Endothelial cell (in vitro differentiated cells): ENCODE measurements around the gene NIT1. TPM values are rescaled to one million over a fixed set of nuclear protein-coding genes. Genes with fewer than 3 reads are reported as not detected.

Source experiments
- DNase-seq: peaks from one replicate; pipeline ENCODE4 v3.0.0; 2021; ENCODE audit warnings: low spot score
- H3K27ac Mint-ChIP-seq: one replicate; pipeline ENCODE4 v1.8.0; 2021; ENCODE audit warnings: mixed read lengths, inconsistent platforms; ENCODE audit not compliant: unreplicated experiment
- H3K27me3 Mint-ChIP-seq: one replicate; pipeline ENCODE4 v1.8.0; 2021; ENCODE audit warnings: mild to moderate bottlenecking, moderate library complexity, mixed read lengths, inconsistent platforms; ENCODE audit not compliant: unreplicated experiment
- H3K36me3 Mint-ChIP-seq: one replicate; pipeline ENCODE4 v1.8.0; 2021; ENCODE audit warnings: mild to moderate bottlenecking, low read depth, mixed read lengths, inconsistent platforms; ENCODE audit not compliant: unreplicated experiment
- H3K4me1 Mint-ChIP-seq: one replicate; pipeline ENCODE4 v1.8.0; 2021; ENCODE audit warnings: mild to moderate bottlenecking, mixed read lengths, inconsistent platforms; ENCODE audit not compliant: unreplicated experiment
- H3K4me3 Mint-ChIP-seq: one replicate; pipeline ENCODE4 v1.8.0; 2021; ENCODE audit warnings: mild to moderate bottlenecking, mixed read lengths, inconsistent platforms; ENCODE audit not compliant: unreplicated experiment
- H3K9me3 Mint-ChIP-seq: one replicate; pipeline ENCODE4 v1.8.0; 2021; ENCODE audit warnings: mixed read lengths, inconsistent platforms; ENCODE audit not compliant: unreplicated experiment
- total RNA-seq: library from RNA; stranded (reverse); fragmentation: NEBNext Ultra II Directional; extraction: Animal tissue kit (Norgen Biotek cat#: 25700); gene quantifications from one replicate; pipeline ENCODE4 v1.2.1, GENCODE V29; 2021; ENCODE audit not compliant: unreplicated experiment
- TF ChIP-seq, protein P1 (sequence below): fragments of 200-600 bp; sonication (generic); IDR thresholded peaks from one replicate; pipeline ENCODE4 v1.5.0; 2021; ENCODE audit warnings: antibody characterized with exemption; ENCODE audit not compliant: unreplicated experiment

NIT1 gene
- total RNA-seq, 1 donor from 2014 or later, result 20.5 TPM

DNA sequence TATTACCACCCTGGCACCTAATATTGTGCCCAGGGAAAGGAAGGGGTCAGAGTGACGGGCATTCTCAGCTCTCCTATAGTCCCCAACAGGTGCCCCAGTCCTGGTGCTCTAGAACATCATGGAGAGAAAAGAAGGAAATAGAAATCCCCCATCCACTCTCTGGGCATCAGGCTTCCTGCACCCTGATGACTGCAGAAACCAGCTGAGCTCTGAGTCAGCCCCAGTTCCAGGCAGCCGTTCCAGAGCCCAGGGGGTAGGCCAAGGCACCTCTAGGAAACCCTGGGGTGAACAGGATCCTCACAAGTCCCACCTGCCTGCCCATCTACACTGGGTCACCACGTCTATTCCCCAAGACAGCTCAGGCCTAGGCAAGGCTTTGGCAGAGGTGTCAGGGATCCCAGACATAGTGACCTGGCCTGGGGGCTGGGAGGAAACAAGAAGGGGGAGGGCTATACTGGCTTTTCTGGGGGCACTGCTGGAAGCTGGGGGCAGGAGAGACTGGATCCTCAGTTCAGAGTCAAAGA, 29.3 kb upstream of the NIT1 start:
- Mint-ChIP-seq H3K4me1 (peaks cover 7% of the 10 kb centered on the region), H3K36me3 (no peaks in the 10 kb centered on the region), H3K9me3 (no peaks in the 10 kb centered on the region), H3K4me3 (no peak overlapping the region), H3K27ac (no peak overlapping the region), H3K27me3 (peaks cover 11% of the 10 kb centered on the region)
- TF ChIP-seq, protein P1, sequence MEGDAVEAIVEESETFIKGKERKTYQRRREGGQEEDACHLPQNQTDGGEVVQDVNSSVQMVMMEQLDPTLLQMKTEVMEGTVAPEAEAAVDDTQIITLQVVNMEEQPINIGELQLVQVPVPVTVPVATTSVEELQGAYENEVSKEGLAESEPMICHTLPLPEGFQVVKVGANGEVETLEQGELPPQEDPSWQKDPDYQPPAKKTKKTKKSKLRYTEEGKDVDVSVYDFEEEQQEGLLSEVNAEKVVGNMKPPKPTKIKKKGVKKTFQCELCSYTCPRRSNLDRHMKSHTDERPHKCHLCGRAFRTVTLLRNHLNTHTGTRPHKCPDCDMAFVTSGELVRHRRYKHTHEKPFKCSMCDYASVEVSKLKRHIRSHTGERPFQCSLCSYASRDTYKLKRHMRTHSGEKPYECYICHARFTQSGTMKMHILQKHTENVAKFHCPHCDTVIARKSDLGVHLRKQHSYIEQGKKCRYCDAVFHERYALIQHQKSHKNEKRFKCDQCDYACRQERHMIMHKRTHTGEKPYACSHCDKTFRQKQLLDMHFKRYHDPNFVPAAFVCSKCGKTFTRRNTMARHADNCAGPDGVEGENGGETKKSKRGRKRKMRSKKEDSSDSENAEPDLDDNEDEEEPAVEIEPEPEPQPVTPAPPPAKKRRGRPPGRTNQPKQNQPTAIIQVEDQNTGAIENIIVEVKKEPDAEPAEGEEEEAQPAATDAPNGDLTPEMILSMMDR, result no peak
- DNase-seq, result no peak

DNA sequence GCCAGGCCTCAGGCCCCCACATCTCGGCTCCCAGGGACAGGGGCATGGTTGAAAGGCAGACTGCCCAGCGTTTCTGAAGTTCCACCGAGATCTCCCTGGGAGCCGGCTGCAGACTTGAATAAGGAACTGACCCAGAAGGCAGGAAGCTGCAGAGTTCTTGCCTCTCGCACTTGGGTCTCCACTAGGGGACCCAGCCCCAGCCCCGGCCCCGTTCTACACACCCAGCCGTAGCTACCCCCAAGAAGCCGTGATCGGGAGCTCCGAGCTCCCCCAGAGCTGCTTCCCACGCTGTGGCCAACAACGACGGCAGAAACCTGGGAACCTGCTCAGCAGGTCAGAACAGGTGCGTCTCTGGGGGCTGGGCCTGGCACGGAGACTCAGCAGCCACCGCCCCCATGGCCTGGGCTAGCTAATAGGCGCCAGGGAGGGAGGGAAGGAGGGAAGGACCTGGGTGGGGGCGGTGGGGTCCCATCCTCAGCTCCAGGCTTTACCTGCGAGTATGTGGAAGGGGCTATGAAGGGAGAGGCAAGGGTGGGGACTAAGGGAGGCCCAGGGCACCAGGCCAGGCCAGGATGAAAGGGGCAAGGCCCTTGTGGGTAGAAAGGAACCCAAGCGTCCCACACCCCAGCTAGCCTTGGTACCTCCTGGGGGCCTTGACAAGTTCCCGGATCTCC, 28.5 kb upstream of the NIT1 start, which contains the start of gene NECTIN4:
TSS of gene NECTIN4 (minus strand) at position 308 of the 674 bp plus-strand sequence. CDS start at position 46, 262 bp downstream.
- no peak within 1 kb of the TSS for H3K27ac Mint-ChIP-seq
- no peak within 1 kb of the TSS for H3K4me3 Mint-ChIP-seq
- TF ChIP-seq, protein P1, result no peak
- H3K9me3 Mint-ChIP-seq, result no peaks in the 10 kb centered on the region
- H3K36me3 Mint-ChIP-seq, result no peaks in the 10 kb centered on the region
- H3K4me1 Mint-ChIP-seq, result peaks cover 7% of the 10 kb centered on the region
- peaks cover 6% of the 10 kb centered on the region for H3K27me3 Mint-ChIP-seq
- no peak for DNase-seq

- TF ChIP-seq, protein P1, result no peak
- DNase-seq, result no peak
- H3K4me1 Mint-ChIP-seq, result peaks cover 7% of the 10 kb centered on the region
- H3K4me3 Mint-ChIP-seq, result no peak overlapping the region
- H3K36me3 Mint-ChIP-seq, result no peaks in the 10 kb centered on the region
- H3K9me3 Mint-ChIP-seq, result no peaks in the 10 kb centered on the region
- peaks cover 6% of the 10 kb centered on the region for H3K27me3 Mint-ChIP-seq
- H3K27ac Mint-ChIP-seq, result no peak overlapping the region
Measured at GRCh38 chr1:161089938-161090337, 28.0 kb upstream of the NIT1 start.

GRCh38 chr1:161090617-161091016, 27.3 kb upstream of the NIT1 start:
- TF ChIP-seq, protein P1, result no peak
- Mint-ChIP-seq H3K27ac (no peak overlapping the region), H3K4me3 (no peak overlapping the region), H3K4me1 (peaks cover 8% of the 10 kb centered on the region), H3K27me3 (peaks cover 6% of the 10 kb centered on the region), H3K9me3 (no peaks in the 10 kb centered on the region), H3K36me3 (no peaks in the 10 kb centered on the region)
- no peak for DNase-seq

- no peak for DNase-seq
- no peak overlapping the region for H3K4me3 Mint-ChIP-seq
- TF ChIP-seq, protein P1, result no peak
- H3K27ac Mint-ChIP-seq, result no peak overlapping the region
- H3K27me3 Mint-ChIP-seq, result peaks cover 4% of the 10 kb centered on the region
- H3K36me3 Mint-ChIP-seq, result no peaks in the 10 kb centered on the region
- H3K4me1 Mint-ChIP-seq, result peaks cover 7% of the 10 kb centered on the region
- H3K9me3 Mint-ChIP-seq, result no peaks in the 10 kb centered on the region
Measured at GRCh38 chr1:161091093-161091492, 26.8 kb upstream of the NIT1 start.
